Erythroblast (primary cell): Measurements from ENCODE around the gene UBLCP1.

Experiments used
- GATA1 ChIP-seq: IDR thresholded peaks from 2 replicates; pipeline ENCODE4 v1.6.1; 2011; ENCODE audit warnings: low read depth, mild to moderate bottlenecking, control low read depth, low read length, moderate library complexity
- POLR2A ChIP-seq: IDR thresholded peaks from 2 replicates; pipeline ENCODE4 v1.6.1; 2011; ENCODE audit warnings: mild to moderate bottlenecking, low read length

- no peak for TF ChIP-seq POLR2A
- no peak for TF ChIP-seq GATA1
Measured at GRCh38 chr5:159220206-159220605, 42.9 kb upstream of the UBLCP1 start.
